Sigmoid colon (tissue), 3 donors: Measurements from ENCODE around the gene EFNA5.

Source experiments
- POLR2A ChIP-seq, 2 donors: fragments of 450-650 bp; IDR thresholded peaks; one replicate each; pipeline ENCODE4 v1.6.1; 2016; ENCODE audit warnings: antibody characterized with exemption in 2 of 2, mild to moderate bottlenecking in 2 of 2, moderate library complexity in 2 of 2
- TF ChIP-seq, protein P1 (sequence below), 4 experiments: fragments of 450-650 bp in 3 of 4; fragments of 200-600 bp in 1 of 4; IDR thresholded peaks; one replicate each; pipeline ENCODE4 v1.5.1; 2016 to 2019; ENCODE audit warnings: antibody characterized with exemption in 4 of 4, mild to moderate bottlenecking in 3 of 4, moderate library complexity in 2 of 4

DNA sequence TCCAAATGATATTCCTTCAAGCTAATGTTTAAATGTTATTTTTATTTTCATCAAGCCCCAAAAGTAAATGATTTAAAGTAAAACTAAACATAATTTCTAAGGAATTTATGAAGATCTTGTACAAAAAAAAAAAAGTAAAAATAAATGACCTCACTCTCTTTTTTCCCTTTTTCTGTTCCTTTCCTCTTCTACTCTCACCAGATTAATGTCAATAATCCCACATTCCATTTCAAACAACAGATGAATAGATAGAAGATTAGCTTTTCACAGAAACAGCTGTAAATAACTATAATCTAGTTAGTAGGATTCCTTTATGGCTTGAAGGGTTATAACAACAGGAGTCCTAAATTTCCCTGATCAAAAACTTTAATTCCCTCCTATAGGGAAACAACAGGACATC, 88.1 kb downstream of the EFNA5 start:
- TF ChIP-seq, protein P1, sequence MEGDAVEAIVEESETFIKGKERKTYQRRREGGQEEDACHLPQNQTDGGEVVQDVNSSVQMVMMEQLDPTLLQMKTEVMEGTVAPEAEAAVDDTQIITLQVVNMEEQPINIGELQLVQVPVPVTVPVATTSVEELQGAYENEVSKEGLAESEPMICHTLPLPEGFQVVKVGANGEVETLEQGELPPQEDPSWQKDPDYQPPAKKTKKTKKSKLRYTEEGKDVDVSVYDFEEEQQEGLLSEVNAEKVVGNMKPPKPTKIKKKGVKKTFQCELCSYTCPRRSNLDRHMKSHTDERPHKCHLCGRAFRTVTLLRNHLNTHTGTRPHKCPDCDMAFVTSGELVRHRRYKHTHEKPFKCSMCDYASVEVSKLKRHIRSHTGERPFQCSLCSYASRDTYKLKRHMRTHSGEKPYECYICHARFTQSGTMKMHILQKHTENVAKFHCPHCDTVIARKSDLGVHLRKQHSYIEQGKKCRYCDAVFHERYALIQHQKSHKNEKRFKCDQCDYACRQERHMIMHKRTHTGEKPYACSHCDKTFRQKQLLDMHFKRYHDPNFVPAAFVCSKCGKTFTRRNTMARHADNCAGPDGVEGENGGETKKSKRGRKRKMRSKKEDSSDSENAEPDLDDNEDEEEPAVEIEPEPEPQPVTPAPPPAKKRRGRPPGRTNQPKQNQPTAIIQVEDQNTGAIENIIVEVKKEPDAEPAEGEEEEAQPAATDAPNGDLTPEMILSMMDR (IDR thresholded peaks at IDR 0.05) = no peak
- no peak for TF ChIP-seq POLR2A (IDR thresholded peaks at IDR 0.05)
